ENCODE data around the gene AFF3.

Gene AFF3

DNA sequence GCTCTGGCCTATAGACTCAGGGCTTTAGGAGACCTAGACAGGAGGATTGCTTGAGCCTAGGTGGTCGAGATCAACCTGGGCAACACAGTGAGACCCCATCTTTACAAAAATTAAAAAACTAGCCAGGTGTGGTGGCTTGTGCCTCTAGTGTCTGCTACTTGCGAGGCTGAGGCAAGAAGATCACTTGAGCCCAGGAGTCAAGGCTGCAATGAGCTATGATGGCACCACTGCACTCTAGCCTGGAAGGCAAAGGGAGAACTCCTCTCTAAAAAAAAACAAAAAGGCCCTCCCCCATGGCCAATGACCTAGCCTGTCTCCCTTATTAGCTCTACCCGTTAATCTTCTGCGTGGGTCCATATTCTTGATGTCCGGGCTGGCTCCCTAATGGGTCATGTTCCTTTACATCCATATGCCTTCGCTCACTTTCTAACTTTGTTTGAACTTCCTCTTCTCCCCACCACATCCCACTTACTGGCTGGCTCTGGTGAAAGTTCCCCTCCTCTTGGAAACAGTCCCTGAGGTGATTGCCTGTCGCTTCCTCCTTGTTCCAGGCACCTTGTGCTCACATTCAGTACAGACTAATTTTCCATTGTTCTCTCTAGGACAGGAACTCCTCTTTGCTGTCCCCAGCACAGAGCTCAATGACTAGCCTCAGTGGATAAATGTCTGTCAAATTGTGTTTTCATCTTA lies 103.0 kb downstream of the AFF3 start:
- DNase-seq, result no peak

DNA sequence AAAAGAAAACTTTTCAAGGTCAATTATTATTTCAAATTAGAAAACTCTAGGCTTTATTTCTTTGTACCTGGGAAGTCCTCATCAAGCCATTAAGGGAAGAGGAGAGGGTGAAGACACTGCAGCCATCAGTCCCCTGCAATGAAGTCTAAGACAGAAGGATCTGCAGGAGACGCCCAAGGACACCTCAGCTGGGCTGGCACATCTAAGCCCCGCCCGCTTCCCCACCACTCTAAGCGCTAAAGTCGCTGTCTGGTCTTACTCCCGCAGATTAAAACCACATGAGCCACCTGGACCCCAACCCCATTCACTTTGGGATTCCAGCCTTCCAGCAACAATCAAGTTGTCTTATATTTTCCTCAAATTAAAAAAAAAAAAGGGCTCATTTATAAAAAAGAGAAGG lies 104.4 kb downstream of the AFF3 start:
- no peak for DNase-seq

DNA sequence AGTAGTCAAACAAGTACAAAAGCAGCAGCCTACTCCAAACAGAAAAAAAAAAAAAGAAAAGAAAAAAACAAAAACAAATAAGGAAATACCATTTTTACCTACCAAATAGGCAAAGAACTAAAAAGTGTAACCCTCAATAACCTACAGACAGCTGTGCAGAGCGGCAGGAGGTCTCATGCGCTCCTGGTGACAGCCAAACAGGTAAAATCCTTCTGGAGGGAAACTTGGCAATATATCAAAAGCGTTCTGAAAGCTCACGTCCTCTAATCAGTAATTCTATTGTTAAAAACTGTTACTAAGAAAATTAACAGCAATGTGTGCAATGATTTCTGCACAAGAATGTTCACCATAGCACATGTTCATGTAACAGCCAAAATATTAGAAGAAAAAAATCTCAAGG lies 105.6 kb downstream of the AFF3 start:
- DNase-seq, result no peak

DNA sequence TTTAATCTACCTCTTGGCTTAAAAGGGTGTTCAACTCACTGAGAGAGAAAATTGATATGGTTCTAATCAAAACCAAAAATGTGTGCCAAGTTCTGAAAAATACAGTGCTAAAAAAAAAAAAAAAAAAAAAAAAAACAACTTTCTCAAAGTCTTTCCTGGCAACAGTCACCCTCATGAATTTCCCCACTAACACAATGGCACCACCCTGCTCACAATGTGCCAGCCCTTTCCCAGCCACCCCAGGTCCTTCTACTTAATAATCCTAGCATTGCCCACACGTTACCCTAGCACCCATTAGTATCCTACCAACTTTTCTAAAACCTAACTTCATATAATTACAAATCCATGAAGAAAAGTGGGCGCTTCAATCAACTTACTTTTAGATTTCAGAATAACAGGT lies 106.4 kb downstream of the AFF3 start:
- no peak for DNase-seq

DNA sequence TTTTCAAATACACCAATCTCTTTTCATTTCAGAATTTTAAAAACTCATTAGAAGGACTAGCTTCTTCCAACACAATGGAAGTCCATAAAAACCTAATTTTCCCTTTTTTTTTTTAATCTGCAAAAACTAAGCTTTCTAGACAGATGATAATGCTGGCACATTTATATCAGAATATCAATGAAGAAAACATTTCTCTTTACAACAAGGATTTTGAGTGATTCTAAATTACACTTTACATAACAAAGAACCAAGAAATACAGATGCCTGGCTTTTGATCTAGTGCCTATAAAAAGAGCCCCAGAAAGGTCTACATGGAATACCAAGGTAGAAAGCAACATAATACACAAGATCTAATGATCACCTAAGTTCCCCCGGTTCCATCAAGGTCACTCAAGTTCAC lies 108.0 kb downstream of the AFF3 start:
- DNase-seq, result no peak

DNA sequence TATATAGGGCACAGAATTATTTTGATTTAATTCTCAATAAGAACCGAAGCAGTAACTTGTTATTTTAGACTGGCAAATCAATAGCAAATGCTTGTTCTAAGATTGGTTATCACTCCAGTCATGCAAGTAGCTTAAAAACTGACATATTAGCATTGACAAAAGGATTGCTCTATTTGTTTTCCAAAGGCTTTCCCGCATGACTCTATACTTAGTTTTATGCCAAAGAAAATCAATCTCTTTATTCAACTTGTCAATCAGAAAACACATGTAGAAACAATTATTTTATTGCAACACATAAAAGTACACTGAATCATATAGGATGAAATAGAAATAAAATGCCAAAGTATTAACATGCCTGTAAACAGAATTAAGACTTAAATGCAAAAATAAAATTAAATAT lies 108.4 kb downstream of the AFF3 start:
- no peak for DNase-seq

DNA sequence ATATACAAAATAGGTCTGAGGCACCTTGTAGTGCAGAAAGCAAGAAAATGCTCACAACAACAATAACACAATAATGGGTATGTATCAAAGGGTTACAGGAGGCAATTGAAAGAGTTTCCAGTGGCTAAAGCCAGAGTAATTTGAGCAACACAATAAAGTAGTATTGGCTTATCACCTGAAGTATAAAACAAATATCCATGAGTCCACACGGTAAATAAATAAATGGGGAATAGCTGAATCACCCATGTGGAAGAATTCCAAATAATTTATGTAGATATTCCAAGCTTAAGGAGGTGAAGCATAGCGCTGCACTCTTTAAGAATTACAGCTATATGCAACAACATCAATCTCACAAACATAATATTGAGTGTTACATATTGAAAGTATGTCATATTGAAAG lies 110.8 kb downstream of the AFF3 start:
- DNase-seq, result no peak

DNA sequence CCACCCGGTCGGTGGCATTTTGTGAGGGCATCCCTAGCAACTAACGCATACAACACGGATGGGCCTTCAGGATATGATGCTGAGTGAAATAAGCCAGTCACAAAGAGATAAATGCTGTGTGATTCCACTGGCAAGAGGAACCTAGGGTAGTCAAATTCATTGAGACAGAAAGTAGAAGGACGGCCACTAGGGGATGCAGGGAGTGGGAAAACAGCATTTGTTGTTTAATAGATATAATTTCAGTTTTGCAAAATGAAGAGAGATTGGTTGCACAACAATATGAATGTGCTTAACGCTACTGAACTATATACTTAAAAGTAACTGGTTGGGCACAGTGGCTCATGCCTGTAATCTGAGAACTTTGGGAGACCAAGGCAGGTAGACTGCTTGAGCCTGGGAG lies 112.9 kb downstream of the AFF3 start:
- no peak for DNase-seq

DNA sequence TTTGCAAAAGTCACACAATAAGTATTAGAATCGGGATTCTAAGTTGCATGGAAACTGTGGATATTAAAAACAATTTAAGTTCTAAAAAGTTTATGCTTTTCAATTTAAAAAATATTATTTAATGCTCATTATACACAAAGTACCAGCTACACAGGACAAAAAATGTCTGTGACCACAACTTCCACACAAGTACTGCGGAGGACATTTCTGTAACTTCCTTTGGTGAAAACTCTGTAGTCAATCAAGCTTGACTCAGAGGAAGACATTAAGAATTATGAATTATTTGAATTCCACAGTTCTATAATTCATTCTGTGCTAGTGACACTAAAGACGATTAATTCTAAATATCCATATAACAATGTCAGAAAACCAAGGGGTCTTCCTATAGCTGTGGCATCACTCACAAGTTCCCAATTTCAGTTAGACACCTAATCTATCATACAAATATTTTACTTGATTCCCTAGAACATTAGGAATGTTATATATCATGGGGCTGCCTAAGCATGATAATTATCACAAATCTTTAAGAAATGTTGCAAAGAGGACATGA lies 120.5 kb downstream of the AFF3 start:
- no peak for DNase-seq

DNA sequence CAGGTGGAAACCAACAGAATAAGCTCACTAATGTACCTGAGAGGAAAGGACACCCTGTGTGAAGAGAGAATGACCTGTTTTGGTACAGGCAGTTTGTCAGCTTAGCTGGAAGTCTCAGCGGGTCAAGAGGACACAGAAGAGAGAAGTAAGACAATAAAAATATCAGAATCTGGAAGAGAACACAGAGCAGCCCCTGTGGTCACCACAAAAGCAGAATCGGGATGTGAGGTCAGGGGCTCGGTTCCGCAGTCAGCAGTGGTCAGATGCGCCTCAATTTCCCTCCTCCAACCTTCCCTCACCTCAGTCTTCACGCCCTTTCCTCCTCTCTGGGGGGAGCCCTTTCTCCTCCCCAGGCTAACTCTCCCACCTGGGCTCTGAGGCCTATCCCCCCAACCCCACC lies 122.9 kb downstream of the AFF3 start:
- no peak for DNase-seq

DNA sequence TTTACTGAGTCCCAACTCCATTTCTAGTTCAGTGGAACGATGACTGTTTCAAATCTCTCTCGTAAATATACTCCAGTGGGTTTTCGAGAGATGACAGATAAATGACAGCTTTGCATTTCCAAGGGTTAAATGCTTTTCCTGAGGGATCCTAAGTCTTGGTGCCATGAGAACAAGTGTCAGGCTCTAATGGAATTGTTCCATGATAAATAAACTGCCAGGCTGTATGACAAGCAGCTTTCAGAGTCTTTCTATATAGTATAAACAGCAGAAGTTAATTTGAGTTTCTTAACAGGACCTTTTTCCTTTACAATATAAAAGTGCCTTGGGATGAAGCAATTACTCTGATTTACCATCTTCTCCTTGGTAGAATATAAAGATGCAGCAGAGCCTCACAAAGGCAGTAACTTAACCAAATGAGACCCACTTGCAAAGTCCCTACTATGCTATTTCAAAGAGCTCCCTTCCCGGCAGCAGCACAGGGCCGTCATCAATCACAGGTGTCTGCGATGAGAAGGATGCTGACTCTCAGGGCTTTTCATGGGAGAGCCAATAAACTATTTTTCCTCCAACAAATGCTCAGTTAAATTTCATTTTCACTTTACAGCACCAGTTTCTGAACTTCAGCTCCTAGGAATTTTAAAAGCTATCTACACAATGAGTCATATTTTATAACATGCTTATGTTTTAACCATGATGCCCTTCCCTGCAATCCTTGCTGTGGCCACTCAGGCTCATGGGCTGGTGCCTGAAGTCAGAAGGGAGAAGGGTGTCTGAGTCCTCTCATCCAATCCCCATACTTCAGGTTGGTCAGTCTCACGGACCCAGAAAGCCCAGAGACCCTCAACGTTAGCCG lies 123.8 kb downstream of the AFF3 start:
- DNase-seq, result no peak

DNA sequence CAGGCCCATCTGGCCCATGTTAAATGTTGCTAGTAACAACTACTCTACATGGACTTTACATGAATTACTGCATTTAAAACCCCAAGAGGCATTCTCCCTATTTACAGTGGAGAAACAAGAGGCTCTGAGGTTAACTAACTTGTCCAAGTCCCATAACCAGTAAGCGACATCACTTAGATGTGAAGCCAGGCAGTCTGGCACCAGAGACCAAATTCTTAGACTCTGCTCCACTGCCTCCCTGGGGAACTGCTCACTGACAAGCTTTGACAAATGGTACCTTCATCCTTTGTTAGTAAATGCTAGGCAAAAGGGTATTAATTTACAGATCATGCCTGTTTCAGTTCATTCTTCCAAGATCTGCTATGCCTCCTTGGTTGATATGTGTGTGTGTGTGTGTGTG lies 124.8 kb downstream of the AFF3 start:
- no peak for DNase-seq

DNA sequence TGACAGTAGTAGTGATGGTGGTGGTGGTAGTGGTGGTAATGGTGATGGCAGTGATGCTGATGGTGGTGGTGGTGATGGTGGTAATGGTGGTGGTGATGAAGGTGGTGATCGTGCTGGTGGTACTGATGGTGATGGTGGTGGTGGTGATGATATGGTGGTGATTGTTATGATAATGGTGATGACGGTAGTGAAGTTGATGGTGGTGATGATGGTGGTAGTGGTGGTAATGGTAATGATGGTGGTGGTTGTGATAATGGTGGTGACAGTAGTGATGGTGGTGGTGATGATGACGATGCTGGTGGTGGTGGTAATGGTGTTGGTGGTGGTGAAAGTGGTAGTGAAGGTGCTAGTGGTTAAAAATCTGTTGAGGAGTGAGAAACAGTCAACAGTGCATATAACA lies 125.6 kb downstream of the AFF3 start:
- DNase-seq, result no peak

DNA sequence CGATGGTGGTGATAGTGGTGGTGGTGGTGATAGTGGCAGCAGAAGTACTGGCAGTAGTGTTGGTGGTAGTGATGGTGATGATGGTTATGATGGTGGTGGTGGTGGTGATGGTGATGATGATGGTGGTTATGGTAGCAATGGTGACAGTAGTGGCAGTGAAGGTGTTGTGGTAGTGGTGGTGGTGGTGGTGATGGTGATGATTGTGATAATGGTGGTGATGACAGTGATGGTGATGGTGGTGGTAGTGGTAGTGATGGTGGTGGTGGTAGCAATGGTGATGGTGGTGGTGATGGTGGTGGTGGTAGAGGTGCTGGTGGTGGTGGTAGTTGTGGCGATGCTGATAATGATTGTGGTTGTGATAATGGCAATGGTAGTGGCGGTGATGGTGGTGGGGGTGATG lies 126.5 kb downstream of the AFF3 start:
- no peak for DNase-seq

DNA sequence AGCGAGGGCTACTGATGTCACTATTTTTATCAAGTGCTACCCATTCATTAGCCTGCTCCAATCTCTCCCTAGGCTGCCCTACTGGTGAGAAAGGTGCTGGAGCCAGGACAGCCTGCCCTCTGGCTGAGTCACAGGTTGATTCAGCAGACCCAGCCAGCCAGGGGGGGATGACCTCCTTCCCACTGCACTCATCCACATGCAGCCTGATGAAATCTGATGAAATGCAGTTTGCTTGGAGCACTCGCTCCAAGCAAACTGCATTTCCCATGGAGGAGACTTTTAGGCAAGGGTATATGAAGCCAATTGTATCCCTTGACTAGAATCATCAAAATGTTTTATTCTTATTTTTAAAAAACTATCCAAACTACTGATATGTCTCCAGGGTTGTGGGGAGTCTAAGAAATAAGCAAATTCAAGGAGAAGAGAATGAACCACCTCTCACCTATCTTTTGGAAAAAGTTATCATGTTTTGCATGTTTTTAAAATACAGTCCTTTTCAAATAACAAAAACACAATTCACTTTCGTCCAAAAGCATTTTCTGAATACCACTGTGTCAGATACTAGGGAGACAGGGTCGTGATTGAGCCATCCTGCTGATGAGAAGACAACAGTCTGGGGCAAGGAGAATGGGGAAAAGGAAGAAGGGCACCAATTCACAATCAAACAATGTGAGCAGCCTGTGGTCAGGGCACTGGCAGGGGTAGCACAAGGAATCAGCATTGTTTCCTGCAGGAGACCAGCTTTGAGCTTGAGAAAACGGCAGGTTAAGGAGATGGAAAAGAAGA lies 128.3 kb downstream of the AFF3 start:
- no peak for DNase-seq

DNA sequence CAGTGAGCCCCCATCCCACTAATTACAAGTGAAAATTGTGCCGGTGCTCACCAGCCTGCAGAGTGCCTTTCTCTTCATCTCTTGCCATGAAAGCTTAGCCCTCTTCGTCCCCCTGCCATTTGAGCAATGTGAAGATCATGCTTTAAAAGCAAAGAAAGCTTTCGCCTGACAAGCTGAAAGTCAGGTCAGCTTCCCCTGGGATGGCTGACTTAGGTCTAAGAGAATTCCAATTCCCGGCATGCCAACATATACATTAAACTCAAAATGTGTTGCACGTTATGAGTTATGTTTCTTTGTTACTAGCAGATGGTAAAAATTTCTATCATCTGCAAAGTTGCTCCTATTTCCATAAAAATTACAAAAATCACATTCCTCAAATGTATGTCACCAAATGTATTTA lies 129.8 kb downstream of the AFF3 start:
- no peak for DNase-seq

DNA sequence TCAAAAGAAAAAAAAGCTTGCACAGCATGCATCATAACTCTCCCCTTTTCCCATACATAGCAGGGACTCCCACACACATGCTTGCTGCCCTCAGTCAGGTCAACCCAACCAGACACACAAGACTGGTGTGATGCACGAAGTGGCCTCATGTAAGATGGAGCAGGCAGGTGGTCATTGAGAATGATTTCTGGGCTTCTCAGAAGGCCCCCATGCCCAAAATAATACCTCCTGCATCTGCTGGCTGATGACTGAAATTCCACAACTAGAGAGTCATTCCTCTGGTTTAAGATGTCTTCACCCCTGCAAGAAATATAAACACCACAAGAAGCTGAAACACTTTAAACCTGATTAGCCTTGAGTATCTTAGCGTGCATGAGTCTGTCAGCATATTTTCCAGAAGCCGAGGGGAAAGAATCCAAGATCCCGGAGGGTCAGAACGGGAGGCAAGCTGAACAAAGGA lies 131.1 kb downstream of the AFF3 start:
- DNase-seq, result no peak

DNA sequence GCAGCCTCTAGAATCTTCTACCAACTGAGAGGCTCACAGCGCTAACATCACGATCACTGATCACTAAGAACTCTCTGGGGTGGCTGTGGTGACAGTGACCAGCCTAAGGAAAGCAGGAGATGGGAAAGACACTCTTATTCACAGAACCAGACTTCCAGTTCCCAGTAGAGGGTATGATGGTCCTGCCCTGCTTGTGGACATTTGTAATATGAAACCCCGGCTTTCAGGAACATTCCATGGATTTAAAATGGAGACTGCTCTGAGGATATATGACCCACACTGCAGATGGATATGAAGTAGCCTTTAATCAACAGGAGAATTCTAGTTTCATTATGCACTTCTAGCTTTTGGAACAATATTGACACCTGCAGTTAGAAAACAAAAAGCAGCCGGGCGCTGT lies 131.8 kb downstream of the AFF3 start:
- no peak for DNase-seq

DNA sequence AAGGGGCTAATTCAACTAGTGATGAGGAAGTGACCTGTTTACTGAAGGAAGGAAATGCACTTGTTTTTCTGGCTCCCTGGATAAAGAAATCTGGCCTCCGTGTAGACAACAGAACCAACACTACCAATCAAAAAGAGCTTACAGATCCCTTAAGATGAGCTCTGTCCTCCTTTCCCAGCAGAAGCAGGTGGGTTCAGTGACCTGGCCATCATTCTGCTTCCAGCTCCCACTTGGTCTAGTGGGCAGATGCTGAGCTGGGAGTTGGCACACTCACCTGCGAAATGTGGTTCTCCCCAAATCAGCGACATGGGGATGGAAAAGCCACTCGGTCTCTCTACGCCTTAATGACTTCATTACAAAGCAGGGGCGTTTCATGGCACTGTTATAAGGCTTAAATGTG lies 132.6 kb downstream of the AFF3 start:
- DNase-seq, result no peak

DNA sequence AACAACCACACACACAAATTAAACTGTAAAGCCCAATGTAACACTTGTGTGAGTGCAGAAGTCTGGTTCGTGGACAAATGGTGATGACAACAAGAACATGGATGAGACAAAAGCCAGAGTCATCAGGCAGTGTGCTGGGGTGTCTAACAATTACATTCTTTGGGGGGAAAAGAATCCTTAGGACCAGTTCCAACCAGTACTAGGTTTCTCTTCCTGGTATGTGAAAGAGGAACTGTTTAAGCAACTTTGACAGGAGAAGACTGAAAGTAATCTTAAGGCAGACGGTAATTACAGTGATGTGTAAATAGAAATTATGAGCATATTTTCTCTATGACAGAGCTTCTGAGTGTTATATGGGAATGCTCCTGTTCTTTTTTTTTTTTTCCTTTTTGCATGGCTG lies 133.4 kb downstream of the AFF3 start:
- no peak for DNase-seq

DNA sequence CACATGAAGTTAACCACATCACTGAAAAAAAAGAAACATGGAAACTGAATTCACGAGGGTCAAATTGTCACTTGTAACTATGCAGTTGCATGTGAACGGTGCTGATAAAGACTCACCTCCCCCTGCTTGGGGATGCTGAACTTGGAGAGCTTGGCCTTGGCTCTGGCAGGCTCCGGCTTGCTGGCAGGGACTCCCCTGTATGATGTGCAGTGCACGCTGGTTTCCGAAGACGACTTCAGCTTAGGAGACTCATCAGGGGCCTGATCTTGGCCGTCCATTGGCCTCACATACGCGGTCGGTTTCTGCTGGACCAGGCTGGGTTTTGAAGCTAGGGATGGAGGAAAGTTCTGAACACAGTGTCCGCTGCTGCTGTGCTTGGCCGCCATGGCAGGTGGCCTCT lies 135.9 kb downstream of the AFF3 start:
- no peak for DNase-seq

DNA sequence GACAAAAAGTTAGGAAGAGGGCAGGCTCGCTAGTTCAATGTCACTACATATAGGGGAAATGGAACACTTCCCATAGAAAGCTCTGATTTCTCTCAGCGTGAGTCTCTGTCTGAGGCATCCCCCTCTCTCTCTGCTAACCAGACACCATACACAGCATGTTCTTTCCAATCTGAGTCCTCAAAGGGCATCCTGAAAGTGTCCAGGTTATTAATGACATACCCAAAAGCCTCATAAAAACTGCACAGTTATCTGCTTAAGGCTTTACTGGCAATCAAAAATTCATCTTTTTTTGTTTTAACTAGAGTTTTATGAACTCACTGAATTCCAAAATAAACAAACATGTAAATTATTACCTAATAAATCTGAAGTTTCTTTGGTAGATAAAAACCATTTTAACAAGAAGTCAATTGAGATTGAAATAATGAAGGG lies 137.4 kb downstream of the AFF3 start:
- no peak for DNase-seq

DNA sequence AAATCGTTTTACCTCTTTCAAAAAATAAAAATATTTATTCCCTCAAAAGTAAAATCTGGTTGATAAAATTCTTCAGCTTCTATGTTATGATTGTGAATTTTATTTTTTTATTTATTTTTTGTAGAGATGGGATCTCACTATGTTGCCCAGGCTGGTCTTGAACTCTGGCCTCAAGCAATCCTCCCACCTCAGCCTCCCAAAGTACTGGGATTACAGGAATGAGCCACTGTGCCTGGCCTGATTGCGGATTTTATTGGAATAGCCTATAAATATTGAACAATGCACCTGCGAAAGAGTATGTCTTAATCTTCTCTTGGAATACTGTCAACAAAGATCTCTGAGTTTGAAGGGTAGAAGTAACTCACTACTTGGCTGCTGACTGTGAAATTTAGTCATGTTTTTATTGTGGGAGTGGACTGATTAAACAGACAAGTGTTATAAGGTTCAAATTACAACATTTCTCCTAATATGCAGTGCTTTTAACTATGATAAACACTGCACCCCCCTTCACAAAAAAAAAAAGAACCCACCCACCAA lies 138.0 kb downstream of the AFF3 start:
- DNase-seq, result no peak

Data from stimulated activated CD4-positive, alpha-beta T cell treated with anti-CD3 and anti-CD28 coated beads, Interleukin-4, amount 100 ng/mL, for 24 hours (primary cell).